Measurements from ENCODE around the gene PAPPA2.

The PAPPA2 gene

GRCh38 chr1:176469450-176470010 is 6.6 kb downstream of the PAPPA2 start:
- CTCF ChIA-PET: interaction anchor here (1.1 kb wide), 1 partner anchor 15 kb away, joined by 3 read pairs; no protein-coding TSS in a partner anchor

GRCh38 chr1:176471338-176472121 is 8.6 kb downstream of the PAPPA2 start:
- CTCF ChIA-PET: interaction anchor here (0.7 kb wide), 1 partner anchor 1094 kb away, joined by 4 read pairs; no protein-coding TSS in a partner anchor
- Mint-ChIP-seq H3K4me1 (no peaks in the 10 kb centered on the region), H3K36me3 (no peaks in the 10 kb centered on the region), H3K9me3 (no peaks in the 10 kb centered on the region), H3K27me3 (no peaks in the 10 kb centered on the region), H3K4me3 (no peak overlapping the region), H3K27ac (no peak overlapping the region)
- no peak for DNase-seq

More at GRCh38 chr1:176469450-176470010, 6.6 kb downstream of the PAPPA2 start:
- Mint-ChIP-seq H3K36me3 (no peaks in the 10 kb centered on the region), H3K4me3 (no peak overlapping the region), H3K27ac (no peak overlapping the region), H3K27me3 (no peaks in the 10 kb centered on the region), H3K9me3 (no peaks in the 10 kb centered on the region), H3K4me1 (no peaks in the 10 kb centered on the region)
- DNase-seq: no peak

GRCh38 chr1:176479971-176480370 is 17.0 kb downstream of the PAPPA2 start:
- H3K27me3 Mint-ChIP-seq: no peaks in the 10 kb centered on the region
- H3K9me3 Mint-ChIP-seq: no peaks in the 10 kb centered on the region
- H3K27ac Mint-ChIP-seq: no peak overlapping the region
- no peak for DNase-seq
- H3K4me3 Mint-ChIP-seq: no peak overlapping the region
- H3K36me3 Mint-ChIP-seq: no peaks in the 10 kb centered on the region
- CTCF ChIA-PET: no interaction called here
- H3K4me1 Mint-ChIP-seq: no peaks in the 10 kb centered on the region

- no peaks in the 10 kb centered on the region for H3K27me3 Mint-ChIP-seq
- no peaks in the 10 kb centered on the region for H3K4me1 Mint-ChIP-seq
- no peak for DNase-seq
- no peak overlapping the region for H3K27ac Mint-ChIP-seq
- no peaks in the 10 kb centered on the region for H3K36me3 Mint-ChIP-seq
- no peak overlapping the region for H3K4me3 Mint-ChIP-seq
- H3K9me3 Mint-ChIP-seq: no peaks in the 10 kb centered on the region
- CTCF ChIA-PET: no interaction called here
These were observed 17.8 kb downstream of the PAPPA2 start for GRCh38 chr1:176480750-176481149.

GRCh38 chr1:176485083-176485482 is 22.1 kb downstream of the PAPPA2 start:
- no peaks in the 10 kb centered on the region for H3K36me3 Mint-ChIP-seq
- no peak overlapping the region for H3K27ac Mint-ChIP-seq
- H3K4me1 Mint-ChIP-seq: no peaks in the 10 kb centered on the region
- no peaks in the 10 kb centered on the region for H3K27me3 Mint-ChIP-seq
- no peaks in the 10 kb centered on the region for H3K9me3 Mint-ChIP-seq
- CTCF ChIA-PET: no interaction called here
- DNase-seq: no peak
- no peak overlapping the region for H3K4me3 Mint-ChIP-seq

- H3K27me3 Mint-ChIP-seq: no peaks in the 10 kb centered on the region
- CTCF ChIA-PET: no interaction called here
- H3K9me3 Mint-ChIP-seq: no peaks in the 10 kb centered on the region
- DNase-seq: no peak
- no peaks in the 10 kb centered on the region for H3K4me1 Mint-ChIP-seq
- no peak overlapping the region for H3K27ac Mint-ChIP-seq
- H3K36me3 Mint-ChIP-seq: no peaks in the 10 kb centered on the region
- H3K4me3 Mint-ChIP-seq: no peak overlapping the region
These were observed 31.5 kb downstream of the PAPPA2 start for GRCh38 chr1:176494436-176494835.

GRCh38 chr1:176499671-176500070 is 36.7 kb downstream of the PAPPA2 start:
- no peaks in the 10 kb centered on the region for H3K36me3 Mint-ChIP-seq
- H3K27me3 Mint-ChIP-seq: no peaks in the 10 kb centered on the region
- H3K27ac Mint-ChIP-seq: no peak overlapping the region
- H3K4me1 Mint-ChIP-seq: no peaks in the 10 kb centered on the region
- H3K4me3 Mint-ChIP-seq: no peak overlapping the region
- DNase-seq: no peak
- H3K9me3 Mint-ChIP-seq: no peaks in the 10 kb centered on the region
- CTCF ChIA-PET: no interaction called here

- DNase-seq: no peak
These were observed 38.6 kb downstream of the PAPPA2 start for GRCh38 chr1:176501599-176501998.

GRCh38 chr1:176504848-176505553 is 42.0 kb downstream of the PAPPA2 start:
- Mint-ChIP-seq H3K27ac (no peak overlapping the region), H3K4me1 (no peaks in the 10 kb centered on the region), H3K9me3 (no peaks in the 10 kb centered on the region), H3K4me3 (no peak overlapping the region), H3K27me3 (no peaks in the 10 kb centered on the region), H3K36me3 (no peaks in the 10 kb centered on the region)
- CTCF ChIA-PET: no interaction called here
- DNase-seq: no peak

More at GRCh38 chr1:176501599-176501998, 38.6 kb downstream of the PAPPA2 start:
- H3K4me3 Mint-ChIP-seq: no peak overlapping the region
- H3K4me1 Mint-ChIP-seq: no peaks in the 10 kb centered on the region
- no peak overlapping the region for H3K27ac Mint-ChIP-seq
- no peaks in the 10 kb centered on the region for H3K36me3 Mint-ChIP-seq
- CTCF ChIA-PET: no interaction called here
- no peaks in the 10 kb centered on the region for H3K27me3 Mint-ChIP-seq
- no peaks in the 10 kb centered on the region for H3K9me3 Mint-ChIP-seq

GRCh38 chr1:176512966-176513365 is 50.0 kb downstream of the PAPPA2 start:
- no peak overlapping the region for H3K4me3 Mint-ChIP-seq
- CTCF ChIA-PET: no interaction called here
- no peak for DNase-seq
- no peaks in the 10 kb centered on the region for H3K4me1 Mint-ChIP-seq
- no peak overlapping the region for H3K27ac Mint-ChIP-seq
- H3K27me3 Mint-ChIP-seq: no peaks in the 10 kb centered on the region
- no peaks in the 10 kb centered on the region for H3K9me3 Mint-ChIP-seq
- no peaks in the 10 kb centered on the region for H3K36me3 Mint-ChIP-seq

- Mint-ChIP-seq H3K4me3 (no peak overlapping the region), H3K9me3 (no peaks in the 10 kb centered on the region), H3K27ac (no peak overlapping the region), H3K36me3 (no peaks in the 10 kb centered on the region), H3K27me3 (no peaks in the 10 kb centered on the region), H3K4me1 (no peaks in the 10 kb centered on the region)
- no peak for DNase-seq
- CTCF ChIA-PET: no interaction called here
These were observed 52.3 kb downstream of the PAPPA2 start for GRCh38 chr1:176515310-176515709.

- no peaks in the 10 kb centered on the region for H3K27me3 Mint-ChIP-seq
- no peaks in the 10 kb centered on the region for H3K4me1 Mint-ChIP-seq
- no peak overlapping the region for H3K27ac Mint-ChIP-seq
- CTCF ChIA-PET: no interaction called here
- no peaks in the 10 kb centered on the region for H3K9me3 Mint-ChIP-seq
- DNase-seq: no peak
- no peak overlapping the region for H3K4me3 Mint-ChIP-seq
- no peaks in the 10 kb centered on the region for H3K36me3 Mint-ChIP-seq
These were observed 54.5 kb downstream of the PAPPA2 start for GRCh38 chr1:176517484-176517883.

- no peak overlapping the region for H3K27ac Mint-ChIP-seq
These were observed 58.2 kb downstream of the PAPPA2 start for GRCh38 chr1:176521211-176521610.

GRCh38 chr1:176522310-176522845 is 59.4 kb downstream of the PAPPA2 start:
- H3K36me3 Mint-ChIP-seq: no peaks in the 10 kb centered on the region
- H3K4me1 Mint-ChIP-seq: no peaks in the 10 kb centered on the region
- no peak overlapping the region for H3K4me3 Mint-ChIP-seq
- no peaks in the 10 kb centered on the region for H3K27me3 Mint-ChIP-seq
- H3K9me3 Mint-ChIP-seq: no peaks in the 10 kb centered on the region
- no peak for DNase-seq
- H3K27ac Mint-ChIP-seq: no peak overlapping the region
- CTCF ChIA-PET: interaction anchor here (1.5 kb wide), 1 partner anchor 37 kb away, joined by 3 read pairs; no protein-coding TSS in a partner anchor

More at GRCh38 chr1:176521211-176521610, 58.2 kb downstream of the PAPPA2 start:
- Mint-ChIP-seq H3K36me3 (no peaks in the 10 kb centered on the region), H3K27me3 (no peaks in the 10 kb centered on the region), H3K9me3 (no peaks in the 10 kb centered on the region), H3K4me3 (no peak overlapping the region), H3K4me1 (no peaks in the 10 kb centered on the region)
- no peak for DNase-seq
- CTCF ChIA-PET: interaction anchor here (0.6 kb wide), 1 partner anchor 119 kb away, joined by 3 read pairs; no protein-coding TSS in a partner anchor
